ENCODE measurements around the gene FGD5.

Gene FGD5

GRCh38 chr3:14891135-14892132, 72.7 kb downstream of the FGD5 start:
- Histone ChIP-seq H3K27me3 (ENCODE audit: insufficient read depth, low read depth) (no peaks in the 10 kb centered on the region), H3K9ac (no peak overlapping the region), H3K4me1 (ENCODE audit: low read depth, poor library complexity, severe bottlenecking) (peaks cover 10% of the 10 kb centered on the region), H3K36me3 (ENCODE audit: insufficient read depth) (no peaks in the 10 kb centered on the region), H3K4me2 (peak overlapping the region; percentile 21; the same call in 1 of the 2 replicates), H4K20me1 (ENCODE audit: insufficient read depth) (no peaks in the 10 kb centered on the region), H3K4me3 (IDR thresholded peaks at IDR 0.05; ENCODE audit: insufficient read depth, low read depth, low read length) (no peak overlapping the region), H2AFZ (ENCODE audit: low read depth) (no peak overlapping the region; the same call in 1 of the 2 replicates), H3K79me2 (ENCODE audit: insufficient read depth, low read depth) (no peaks in the 10 kb centered on the region), H3K27ac (no peak overlapping the region)
- no peak for TF ChIP-seq CTCF (conservative IDR thresholded peaks at IDR 0.05; ENCODE audit: low read depth, low read length)

GRCh38 chr3:14892226-14892625, 73.5 kb downstream of the FGD5 start:
- Histone ChIP-seq H3K36me3 (ENCODE audit: insufficient read depth) (no peaks in the 10 kb centered on the region), H3K4me1 (ENCODE audit: low read depth, poor library complexity, severe bottlenecking) (peaks cover 10% of the 10 kb centered on the region), H3K79me2 (ENCODE audit: insufficient read depth, low read depth) (no peaks in the 10 kb centered on the region), H2AFZ (ENCODE audit: low read depth) (no peak overlapping the region), H3K4me3 (IDR thresholded peaks at IDR 0.05; ENCODE audit: insufficient read depth, low read depth, low read length) (no peak overlapping the region), H3K4me2 (no peak overlapping the region), H4K20me1 (ENCODE audit: insufficient read depth) (no peaks in the 10 kb centered on the region), H3K27me3 (ENCODE audit: insufficient read depth, low read depth) (no peaks in the 10 kb centered on the region), H3K27ac (no peak overlapping the region), H3K9ac (no peak overlapping the region)
- no peak for TF ChIP-seq CTCF (conservative IDR thresholded peaks at IDR 0.05; ENCODE audit: low read depth, low read length)

DNA sequence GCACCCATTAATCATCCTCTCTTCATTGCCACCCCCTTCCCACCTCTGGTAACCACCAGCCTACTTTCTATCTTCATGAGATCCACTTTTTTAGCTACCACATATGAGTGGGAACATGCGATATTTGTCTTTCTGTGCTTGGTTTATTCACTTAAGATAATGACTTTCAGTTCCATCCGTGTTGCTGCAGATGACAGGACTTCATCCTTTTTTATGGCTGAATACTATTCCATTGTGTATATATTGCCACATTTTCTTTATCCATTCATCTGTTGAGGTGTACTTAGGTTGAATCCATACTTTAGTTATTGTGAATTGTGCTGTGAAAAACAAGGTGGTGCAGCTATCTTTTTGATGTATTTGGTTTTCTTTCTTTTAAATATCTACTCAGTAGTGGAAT, 75.3 kb downstream of the FGD5 start:
- Histone ChIP-seq H4K20me1 (ENCODE audit: insufficient read depth) (no peaks in the 10 kb centered on the region), H2AFZ (ENCODE audit: low read depth) (no peak overlapping the region), H3K4me1 (ENCODE audit: low read depth, poor library complexity, severe bottlenecking) (peaks cover 10% of the 10 kb centered on the region), H3K79me2 (ENCODE audit: insufficient read depth, low read depth) (no peaks in the 10 kb centered on the region), H3K27ac (no peak overlapping the region), H3K4me2 (no peak overlapping the region), H3K36me3 (ENCODE audit: insufficient read depth) (no peaks in the 10 kb centered on the region), H3K27me3 (ENCODE audit: insufficient read depth, low read depth) (no peaks in the 10 kb centered on the region), H3K4me3 (IDR thresholded peaks at IDR 0.05; ENCODE audit: insufficient read depth, low read depth, low read length) (no peak overlapping the region), H3K9ac (no peak overlapping the region)
- TF ChIP-seq CTCF (conservative IDR thresholded peaks at IDR 0.05; ENCODE audit: low read depth, low read length) = no peak

DNA sequence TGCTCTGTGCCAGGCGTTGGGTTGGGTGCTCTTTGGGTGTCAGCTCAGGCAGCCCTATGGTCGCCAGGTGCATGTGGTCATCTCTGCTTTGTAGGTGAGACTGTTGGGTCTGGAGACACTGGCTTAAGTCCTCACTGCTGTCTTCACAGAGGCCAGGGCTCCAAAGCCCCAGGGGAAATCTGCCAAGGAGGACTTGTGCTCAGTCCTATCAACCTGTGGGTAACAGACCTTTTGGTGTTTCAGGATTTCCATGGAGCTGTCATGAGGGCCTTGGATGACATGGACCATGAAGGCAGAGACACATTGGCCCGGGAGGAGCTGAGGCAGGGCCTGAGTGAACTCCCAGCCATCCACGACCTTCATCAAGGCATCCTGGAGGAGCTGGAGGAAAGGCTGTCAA, 78.5 kb downstream of the FGD5 start:
- Histone ChIP-seq H3K9ac (no peak overlapping the region), H3K4me3 (IDR thresholded peaks at IDR 0.05; ENCODE audit: insufficient read depth, low read depth, low read length) (no peak overlapping the region), H4K20me1 (ENCODE audit: insufficient read depth) (no peaks in the 10 kb centered on the region), H3K4me1 (ENCODE audit: low read depth, poor library complexity, severe bottlenecking) (no peaks in the 10 kb centered on the region), H3K36me3 (ENCODE audit: insufficient read depth) (no peaks in the 10 kb centered on the region), H3K4me2 (no peak overlapping the region), H3K27ac (no peak overlapping the region), H3K79me2 (ENCODE audit: insufficient read depth, low read depth) (no peaks in the 10 kb centered on the region), H2AFZ (ENCODE audit: low read depth) (no peak overlapping the region), H3K27me3 (ENCODE audit: insufficient read depth, low read depth) (no peaks in the 10 kb centered on the region)
- TF ChIP-seq CTCF (conservative IDR thresholded peaks at IDR 0.05; ENCODE audit: low read depth, low read length) = no peak
